Measurements from ENCODE around the gene DAZ4. TPM values are rescaled to one million over a fixed set of nuclear protein-coding genes. Genes with fewer than 3 reads are reported as not detected.

Gene DAZ4, protein sequence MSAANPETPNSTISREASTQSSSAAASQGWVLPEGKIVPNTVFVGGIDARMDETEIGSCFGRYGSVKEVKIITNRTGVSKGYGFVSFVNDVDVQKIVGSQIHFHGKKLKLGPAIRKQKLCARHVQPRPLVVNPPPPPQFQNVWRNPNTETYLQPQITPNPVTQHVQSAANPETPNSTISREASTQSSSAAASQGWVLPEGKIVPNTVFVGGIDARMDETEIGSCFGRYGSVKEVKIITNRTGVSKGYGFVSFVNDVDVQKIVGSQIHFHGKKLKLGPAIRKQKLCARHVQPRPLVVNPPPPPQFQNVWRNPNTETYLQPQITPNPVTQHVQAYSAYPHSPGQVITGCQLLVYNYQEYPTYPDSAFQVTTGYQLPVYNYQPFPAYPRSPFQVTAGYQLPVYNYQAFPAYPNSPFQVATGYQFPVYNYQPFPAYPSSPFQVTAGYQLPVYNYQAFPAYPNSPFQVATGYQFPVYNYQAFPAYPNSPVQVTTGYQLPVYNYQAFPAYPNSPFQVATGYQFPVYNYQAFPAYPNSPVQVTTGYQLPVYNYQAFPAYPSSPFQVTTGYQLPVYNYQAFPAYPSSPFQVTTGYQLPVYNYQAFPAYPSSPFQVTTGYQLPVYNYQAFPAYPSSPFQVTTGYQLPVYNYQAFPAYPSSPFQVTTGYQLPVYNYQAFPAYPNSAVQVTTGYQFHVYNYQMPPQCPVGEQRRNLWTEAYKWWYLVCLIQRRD
- not detected for total RNA-seq

DNA sequence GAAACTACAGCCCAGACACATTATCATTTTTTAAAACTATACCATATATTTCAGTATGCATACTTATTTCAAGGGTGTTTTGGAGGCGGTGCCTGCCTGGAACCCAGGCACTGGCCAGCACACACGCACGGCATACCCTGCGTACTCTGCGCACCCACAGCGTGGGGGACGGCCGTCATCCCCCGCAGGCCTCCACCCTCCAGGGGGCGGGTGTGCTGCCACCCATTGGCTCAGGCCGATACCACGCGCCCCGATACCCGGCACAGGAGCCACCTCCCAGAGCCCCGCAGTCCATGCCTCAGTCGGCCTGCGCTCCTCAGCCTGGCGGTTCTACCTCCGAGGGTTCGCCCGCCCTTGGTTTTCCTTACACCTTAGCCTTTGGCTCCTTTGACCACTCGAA is at the start of gene DAZ4:
Gene DAZ4, plus strand, starts transcription at position 301 of the 400 bp plus-strand sequence. CDS start 208 bp downstream, outside the sequence.

GRCh38 chrY:24813293-24813692 is 20.4 kb upstream of the DAZ4 start, which contains the start of gene DAZ3:
DAZ3 (minus strand) TSS chrY:24813393; CDS start chrY:24813185, 208 bp downstream.

Other genes with a start within 250 kb of the DAZ4 start
- not detected for gene BPY2B, start 215.9 kb upstream of the DAZ4 start, total RNA-seq
- gene DAZ3, start 20.5 kb upstream of the DAZ4 start, total RNA-seq, result not detected
- not detected for gene BPY2C, start 218.2 kb downstream of the DAZ4 start, total RNA-seq

Data from camera-type eye (tissue), 1 donor.